Activated CD8-positive, alpha-beta memory T cell treated with anti-CD3 and anti-CD28 coated beads for 36 hours (primary cell): ENCODE data around the gene RNF183. TPM values are rescaled to one million over a fixed set of nuclear protein-coding genes. Genes with fewer than 3 reads are reported as not detected.
"Not testable (repeated sequence)": the region's sequence is repeated elsewhere in the genome, so short reads cannot be mapped to it uniquely, and the experiment has no call there.

Experiments
- CTCF ChIA-PET: fragments of 350-600 bp; sonication (Branson Sonifier 250); formaldehyde crosslinking; loops from one replicate; lab custom pipeline; 2021; ENCODE audit warnings: antibody characterized with exemption; lab: Charles Lee
- POLR2A ChIA-PET: fragments of 350-600 bp; sonication (Branson Sonifier 250); formaldehyde crosslinking; loops from one replicate; lab custom pipeline; 2021; ENCODE audit warnings: antibody characterized with exemption; lab: Charles Lee
- total RNA-seq, 2 experiments: library from RNA; stranded (reverse); gene quantifications; one replicate each; pipeline ENCODE4 v1.2.3, GENCODE V29; 2021

The RNF183 gene
- total RNA-seq, 2 experiments from 2014 or later, result not detected

DNA sequence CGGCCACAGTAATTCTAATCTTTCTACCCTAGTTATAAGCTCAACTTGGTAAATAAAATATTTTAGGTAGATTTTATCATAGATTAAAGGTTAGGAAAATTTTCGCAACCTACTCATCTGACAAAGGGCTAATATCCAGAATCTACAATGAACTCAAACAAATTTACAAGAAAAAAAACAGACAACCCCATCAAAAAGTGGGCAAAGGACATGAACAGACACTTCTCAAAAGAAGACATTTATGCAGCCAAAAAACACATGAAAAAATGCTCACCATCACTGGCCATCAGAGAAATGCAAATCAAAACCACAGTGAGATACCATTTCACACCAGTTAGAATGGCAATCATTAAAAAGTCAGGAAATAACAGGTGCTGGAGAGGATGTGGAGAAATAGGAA is 53.5 kb downstream of the RNF183 start:
- CTCF ChIA-PET, POLR2A ChIA-PET: not testable (repeated sequence)

- CTCF ChIA-PET, result no interaction called here
- POLR2A ChIA-PET, result interaction anchor here (0.5 kb wide), 1 partner anchor 17 kb away, joined by 4 read pairs; no protein-coding TSS in a partner anchor
These were observed 55.5 kb downstream of the RNF183 start for GRCh38 chr9:113247640-113248039.

Other genes starting within 250 kb of the RNF183 start
- gene ZFP37, start 246.7 kb downstream of the RNF183 start, total RNA-seq, result 1 to 10 TPM; 1.4 TPM
- 1 to 10 TPM; 4.2 to 5.2 TPM for gene SLC31A2, start 152.4 kb downstream of the RNF183 start, total RNA-seq
- gene FKBP15, start 82.1 kb downstream of the RNF183 start, total RNA-seq, result 10 to 100 TPM; 32.6 to 32.8 TPM
- 10 to 100 TPM; 16.0 to 16.5 TPM for gene SLC31A1, start 81.8 kb downstream of the RNF183 start, total RNA-seq
- 10 to 100 TPM; 44.5 to 50.0 TPM for gene CDC26, start 27.8 kb downstream of the RNF183 start, total RNA-seq
- 10 to 100 TPM; 68.8 to 72.4 TPM for gene PRPF4, start 27.7 kb downstream of the RNF183 start, total RNA-seq
- 1 to 10 TPM; 1.9 to 2.6 TPM for gene WDR31, start 36.9 kb upstream of the RNF183 start, total RNA-seq
- gene BSPRY, start 46.2 kb upstream of the RNF183 start, total RNA-seq, result 1 to 10 TPM; 5.0 to 6.1 TPM
- gene HDHD3, start 73.6 kb upstream of the RNF183 start, total RNA-seq, result 10 to 100 TPM; 13.5 to 13.8 TPM
- gene ALAD, start 97.9 kb upstream of the RNF183 start, total RNA-seq, result 10 to 100 TPM; 18.2 to 20.1 TPM
- gene POLE3, start 107.3 kb upstream of the RNF183 start, total RNA-seq, result 10 to 100 TPM; 83.4 to 87.1 TPM
- under 1 TPM; 0.67 to 0.91 TPM for gene C9orf43, start 107.4 kb upstream of the RNF183 start, total RNA-seq
- gene RGS3, start 160.4 kb upstream of the RNF183 start, total RNA-seq, result 100 to 1,000 TPM; 116 to 122 TPM